ENCODE measurements around the gene ARID5A. TPM values are rescaled to one million over a fixed set of nuclear protein-coding genes. Genes with fewer than 3 reads are reported as not detected.
A peak's percentile ranks its signal among the peaks of the same experiment; 100 is the strongest.

The ARID5A gene
- total and polyA plus RNA-seq, 2 of the 13 experiments (the other 11 are each of a cell fraction or from before 2014, with no cell fraction given), result 6.0 to 9.5 TPM

DNA sequence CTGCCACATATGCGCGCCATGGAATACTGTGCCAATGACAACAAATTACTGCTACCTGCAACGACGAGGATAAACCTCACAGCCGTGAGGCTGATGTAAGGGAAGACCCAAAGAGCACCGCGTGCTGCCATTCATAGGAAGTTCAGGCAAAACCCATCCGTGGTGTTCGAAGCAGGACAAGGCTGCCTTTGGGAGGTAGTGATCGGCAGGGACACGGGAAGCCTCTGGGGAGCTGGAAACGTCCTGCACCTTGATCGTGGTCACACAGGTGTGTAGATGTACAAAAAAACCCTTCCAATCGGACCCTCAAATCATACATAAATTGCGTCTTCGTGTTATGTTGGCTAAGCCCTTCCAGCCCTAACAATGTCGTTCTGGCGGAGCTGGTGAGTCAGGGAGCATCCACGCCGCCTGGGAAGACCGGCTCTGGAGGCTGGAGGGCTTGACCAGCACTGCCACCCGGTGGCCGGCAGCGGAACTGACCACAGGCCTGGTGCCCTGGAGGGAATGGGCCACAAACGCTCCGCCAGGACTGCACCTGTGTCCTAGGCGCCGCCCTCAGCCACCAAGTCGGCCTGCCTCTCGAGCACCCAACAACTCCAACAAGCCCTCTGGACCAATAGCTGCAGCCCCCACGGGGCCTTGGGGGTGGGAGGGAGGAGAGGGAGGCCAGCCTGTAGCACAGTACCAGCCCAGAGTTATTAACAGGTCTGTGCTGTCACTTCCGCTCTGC is 27.3 kb upstream of the ARID5A start (continued):
- TF ChIP-seq, protein P1, sequence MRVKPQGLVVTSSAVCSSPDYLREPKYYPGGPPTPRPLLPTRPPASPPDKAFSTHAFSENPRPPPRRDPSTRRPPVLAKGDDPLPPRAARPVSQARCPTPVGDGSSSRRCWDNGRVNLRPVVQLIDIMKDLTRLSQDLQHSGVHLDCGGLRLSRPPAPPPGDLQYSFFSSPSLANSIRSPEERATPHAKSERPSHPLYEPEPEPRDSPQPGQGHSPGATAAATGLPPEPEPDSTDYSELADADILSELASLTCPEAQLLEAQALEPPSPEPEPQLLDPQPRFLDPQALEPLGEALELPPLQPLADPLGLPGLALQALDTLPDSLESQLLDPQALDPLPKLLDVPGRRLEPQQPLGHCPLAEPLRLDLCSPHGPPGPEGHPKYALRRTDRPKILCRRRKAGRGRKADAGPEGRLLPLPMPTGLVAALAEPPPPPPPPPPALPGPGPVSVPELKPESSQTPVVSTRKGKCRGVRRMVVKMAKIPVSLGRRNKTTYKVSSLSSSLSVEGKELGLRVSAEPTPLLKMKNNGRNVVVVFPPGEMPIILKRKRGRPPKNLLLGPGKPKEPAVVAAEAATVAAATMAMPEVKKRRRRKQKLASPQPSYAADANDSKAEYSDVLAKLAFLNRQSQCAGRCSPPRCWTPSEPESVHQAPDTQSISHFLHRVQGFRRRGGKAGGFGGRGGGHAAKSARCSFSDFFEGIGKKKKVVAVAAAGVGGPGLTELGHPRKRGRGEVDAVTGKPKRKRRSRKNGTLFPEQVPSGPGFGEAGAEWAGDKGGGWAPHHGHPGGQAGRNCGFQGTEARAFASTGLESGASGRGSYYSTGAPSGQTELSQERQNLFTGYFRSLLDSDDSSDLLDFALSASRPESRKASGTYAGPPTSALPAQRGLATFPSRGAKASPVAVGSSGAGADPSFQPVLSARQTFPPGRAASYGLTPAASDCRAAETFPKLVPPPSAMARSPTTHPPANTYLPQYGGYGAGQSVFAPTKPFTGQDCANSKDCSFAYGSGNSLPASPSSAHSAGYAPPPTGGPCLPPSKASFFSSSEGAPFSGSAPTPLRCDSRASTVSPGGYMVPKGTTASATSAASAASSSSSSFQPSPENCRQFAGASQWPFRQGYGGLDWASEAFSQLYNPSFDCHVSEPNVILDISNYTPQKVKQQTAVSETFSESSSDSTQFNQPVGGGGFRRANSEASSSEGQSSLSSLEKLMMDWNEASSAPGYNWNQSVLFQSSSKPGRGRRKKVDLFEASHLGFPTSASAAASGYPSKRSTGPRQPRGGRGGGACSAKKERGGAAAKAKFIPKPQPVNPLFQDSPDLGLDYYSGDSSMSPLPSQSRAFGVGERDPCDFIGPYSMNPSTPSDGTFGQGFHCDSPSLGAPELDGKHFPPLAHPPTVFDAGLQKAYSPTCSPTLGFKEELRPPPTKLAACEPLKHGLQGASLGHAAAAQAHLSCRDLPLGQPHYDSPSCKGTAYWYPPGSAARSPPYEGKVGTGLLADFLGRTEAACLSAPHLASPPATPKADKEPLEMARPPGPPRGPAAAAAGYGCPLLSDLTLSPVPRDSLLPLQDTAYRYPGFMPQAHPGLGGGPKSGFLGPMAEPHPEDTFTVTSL (CRISPR knock-in tag; IDR thresholded peaks at IDR 0.05; ENCODE audit: borderline replicate concordance), result 0 out of 2 replicates have a peak, but pooled peaks have one; percentile 17
- TF ChIP-seq ZNF672 (CRISPR knock-in tag; IDR thresholded peaks at IDR 0.05), result no peak
- peak; percentile 79 for TF ChIP-seq TSC22D2 (CRISPR knock-in tag; IDR thresholded peaks at IDR 0.05; ENCODE audit: borderline replicate concordance)
- peak; percentile 71; the same call in 1 of the 2 replicates for TF ChIP-seq HDAC2 (CRISPR knock-in tag; IDR thresholded peaks at IDR 0.05)
- TF ChIP-seq, protein P2, sequence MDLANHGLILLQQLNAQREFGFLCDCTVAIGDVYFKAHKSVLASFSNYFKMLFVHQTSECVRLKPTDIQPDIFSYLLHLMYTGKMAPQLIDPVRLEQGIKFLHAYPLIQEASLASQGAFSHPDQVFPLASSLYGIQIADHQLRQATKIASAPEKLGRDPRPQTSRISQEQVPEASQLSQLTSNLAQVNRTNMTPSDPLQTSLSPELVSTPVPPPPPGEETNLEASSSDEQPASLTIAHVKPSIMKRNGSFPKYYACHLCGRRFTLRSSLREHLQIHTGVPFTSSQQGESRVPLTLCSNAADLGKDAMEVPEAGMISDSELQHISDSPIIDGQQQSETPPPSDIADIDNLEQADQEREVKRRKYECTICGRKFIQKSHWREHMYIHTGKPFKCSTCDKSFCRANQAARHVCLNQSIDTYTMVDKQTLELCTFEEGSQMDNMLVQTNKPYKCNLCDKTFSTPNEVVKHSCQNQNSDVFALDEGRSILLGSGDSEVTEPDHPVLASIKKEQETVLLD (CRISPR knock-in tag; IDR thresholded peaks at IDR 0.05; ENCODE audit: low read depth), result no peak
- no peak for TF ChIP-seq ZNF207 (IDR thresholded peaks at IDR 0.05; ENCODE audit: borderline replicate concordance)
- no peak for TF ChIP-seq ZBTB8A (CRISPR knock-in tag; IDR thresholded peaks at IDR 0.05; ENCODE audit: borderline replicate concordance, low read depth)
- peak; percentile 39; the same call in 1 of the 2 replicates for TF ChIP-seq GTF3A (CRISPR knock-in tag; conservative IDR thresholded peaks at IDR 0.05)
- TF ChIP-seq, protein P3, sequence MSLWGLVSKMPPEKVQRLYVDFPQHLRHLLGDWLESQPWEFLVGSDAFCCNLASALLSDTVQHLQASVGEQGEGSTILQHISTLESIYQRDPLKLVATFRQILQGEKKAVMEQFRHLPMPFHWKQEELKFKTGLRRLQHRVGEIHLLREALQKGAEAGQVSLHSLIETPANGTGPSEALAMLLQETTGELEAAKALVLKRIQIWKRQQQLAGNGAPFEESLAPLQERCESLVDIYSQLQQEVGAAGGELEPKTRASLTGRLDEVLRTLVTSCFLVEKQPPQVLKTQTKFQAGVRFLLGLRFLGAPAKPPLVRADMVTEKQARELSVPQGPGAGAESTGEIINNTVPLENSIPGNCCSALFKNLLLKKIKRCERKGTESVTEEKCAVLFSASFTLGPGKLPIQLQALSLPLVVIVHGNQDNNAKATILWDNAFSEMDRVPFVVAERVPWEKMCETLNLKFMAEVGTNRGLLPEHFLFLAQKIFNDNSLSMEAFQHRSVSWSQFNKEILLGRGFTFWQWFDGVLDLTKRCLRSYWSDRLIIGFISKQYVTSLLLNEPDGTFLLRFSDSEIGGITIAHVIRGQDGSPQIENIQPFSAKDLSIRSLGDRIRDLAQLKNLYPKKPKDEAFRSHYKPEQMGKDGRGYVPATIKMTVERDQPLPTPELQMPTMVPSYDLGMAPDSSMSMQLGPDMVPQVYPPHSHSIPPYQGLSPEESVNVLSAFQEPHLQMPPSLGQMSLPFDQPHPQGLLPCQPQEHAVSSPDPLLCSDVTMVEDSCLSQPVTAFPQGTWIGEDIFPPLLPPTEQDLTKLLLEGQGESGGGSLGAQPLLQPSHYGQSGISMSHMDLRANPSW (CRISPR knock-in tag; IDR thresholded peaks at IDR 0.05; ENCODE audit: borderline replicate concordance), result peak; percentile 43; the same call in 1 of the 2 replicates
- TF ChIP-seq SRSF4 (IDR thresholded peaks at IDR 0.05; ENCODE audit: low read depth, low read length, poor library complexity, severe bottlenecking), result no peak
- TF ChIP-seq SMAD9 (CRISPR knock-in tag; IDR thresholded peaks at IDR 0.05), result no peak
- TF ChIP-seq MAZ (IDR thresholded peaks at IDR 0.05; ENCODE audit: borderline replicate concordance, low read depth, low read length), result peak; percentile 56; the same call in 1 of the 2 replicates
- TF ChIP-seq MAZ (CRISPR knock-in tag; IDR thresholded peaks at IDR 0.05; ENCODE audit: low read depth), result peak; percentile 83
- TF ChIP-seq RXRA (CRISPR knock-in tag; IDR thresholded peaks at IDR 0.05), result peak; percentile 50; the same call in 1 of the 2 replicates
- TF ChIP-seq PHF5A (CRISPR knock-in tag; IDR thresholded peaks at IDR 0.05; ENCODE audit: low read depth, unreplicated experiment), result no peak
- no peak for TF ChIP-seq U2AF1 (optimal IDR thresholded peaks at IDR 0.05; ENCODE audit: low read depth, low read length)
- no peak for TF ChIP-seq ZNF550 (CRISPR knock-in tag; IDR thresholded peaks at IDR 0.05; ENCODE audit: borderline replicate concordance)
- TF ChIP-seq ZNF260 (CRISPR knock-in tag; IDR thresholded peaks at IDR 0.05; ENCODE audit: borderline replicate concordance, low read depth), result no peak
- no peak for TF ChIP-seq IRX3 (CRISPR knock-in tag; IDR thresholded peaks at IDR 0.05; ENCODE audit: borderline replicate concordance, low read depth)
